WTC11 (cell line): ENCODE results near the gene FZD1. TPM values are rescaled to one million over a fixed set of nuclear protein-coding genes. Genes with fewer than 3 reads are reported as not detected.

Source experiments
- ATAC-seq: fragments of 200-7000 bp; cut with Tn5 transposase; 2 replicates; pipeline ENCODE4 v1.10.0; 2021; ENCODE audit warnings: mild to moderate bottlenecking, moderate library complexity
- CTCF ChIA-PET: fragments of 300-600 bp; sonication (Branson Sonifier 250); formaldehyde crosslinking; loops from one replicate; lab custom pipeline; 2021; ENCODE audit warnings: antibody characterized with exemption; lab: Charles Lee
- POLR2A ChIA-PET: fragments of 350-600 bp; sonication (Branson Sonifier 250); formaldehyde crosslinking; loops from one replicate; lab custom pipeline; 2021; ENCODE audit warnings: antibody characterized with exemption; lab: Charles Lee
- DNase-seq: peaks from one replicate; pipeline ENCODE4 v3.0.0; 2021; ENCODE audit warnings: low spot score
- H3K27ac Mint-ChIP-seq: 2 replicates; pipeline ENCODE4 v1.8.0; 2021; ENCODE audit warnings: mixed read lengths
- H3K27me3 Mint-ChIP-seq: 2 replicates; pipeline ENCODE4 v1.8.0; 2021; ENCODE audit warnings: low read depth, mild to moderate bottlenecking, moderate library complexity, mixed read lengths
- H3K36me3 Mint-ChIP-seq: 2 replicates; pipeline ENCODE4 v1.8.0; 2021; ENCODE audit warnings: mixed read lengths
- H3K4me1 Mint-ChIP-seq: 2 replicates; pipeline ENCODE4 v1.8.0; 2022; ENCODE audit warnings: mixed read lengths
- H3K4me3 Mint-ChIP-seq: 2 replicates; pipeline ENCODE4 v1.8.0; 2021; ENCODE audit warnings: mild to moderate bottlenecking, moderate library complexity, mixed read lengths
- H3K9me3 Mint-ChIP-seq: 2 replicates; pipeline ENCODE4 v1.8.0; 2021; ENCODE audit warnings: mixed read lengths
- AR ChIP-seq: fragments of 250-450 bp; sonication (Bioruptor Pico); IDR thresholded peaks from 2 replicates; pipeline ENCODE4 v1.9.0; 2021; ENCODE audit warnings: mild to moderate bottlenecking
- ATF2 ChIP-seq: sonication (generic); formaldehyde crosslinking; IDR thresholded peaks from 2 replicates; pipeline ENCODE4 v1.8.1; 2022; ENCODE audit warnings: low read depth, missing genetic modification reagents, borderline replicate concordance
- ESRRA ChIP-seq: sonication (generic); formaldehyde crosslinking; IDR thresholded peaks from 2 replicates; pipeline ENCODE4 v1.8.1; 2022; ENCODE audit warnings: mild to moderate bottlenecking, missing genetic modification reagents, borderline replicate concordance
- FOXJ3 ChIP-seq: sonication (generic); formaldehyde crosslinking; IDR thresholded peaks from 2 replicates; pipeline ENCODE4 v1.9.0; 2021; ENCODE audit warnings: missing genetic modification reagents, mild to moderate bottlenecking, borderline replicate concordance
- IRF1 ChIP-seq: sonication (generic); formaldehyde crosslinking; IDR thresholded peaks from 2 replicates; pipeline ENCODE4 v1.8.0; 2023; ENCODE audit warnings: missing genetic modification reagents
- JUN ChIP-seq: sonication (generic); formaldehyde crosslinking; IDR thresholded peaks from 2 replicates; pipeline ENCODE4 v1.8.0; 2023; ENCODE audit warnings: mild to moderate bottlenecking, missing genetic modification reagents
- PRDM15 ChIP-seq: sonication (generic); formaldehyde crosslinking; IDR thresholded peaks from 2 replicates; pipeline ENCODE4 v1.8.0; 2022; ENCODE audit warnings: missing genetic modification reagents
- RELA ChIP-seq: sonication (generic); formaldehyde crosslinking; IDR thresholded peaks from 2 replicates; pipeline ENCODE4 v1.8.1; 2022; ENCODE audit warnings: missing genetic modification reagents, mild to moderate bottlenecking, borderline replicate concordance
- STAT6 ChIP-seq: sonication (generic); formaldehyde crosslinking; conservative IDR thresholded peaks from 2 replicates; pipeline ENCODE4 v1.8.1; 2023; ENCODE audit warnings: mild to moderate bottlenecking, low read depth, missing genetic modification reagents, moderate library complexity
- USF2 ChIP-seq: sonication (generic); formaldehyde crosslinking; IDR thresholded peaks from 2 replicates; pipeline ENCODE4 v1.8.1; 2023; ENCODE audit warnings: mild to moderate bottlenecking, missing genetic modification reagents, moderate library complexity
- ZNF281 ChIP-seq: sonication (generic); formaldehyde crosslinking; IDR thresholded peaks from 2 replicates; pipeline ENCODE4 v1.8.0; 2023; ENCODE audit warnings: mild to moderate bottlenecking, missing genetic modification reagents
- ZNF671 ChIP-seq: fragments of 250-450 bp; sonication (Bioruptor Pico); IDR thresholded peaks from 2 replicates; pipeline ENCODE4 v1.8.0; 2021; ENCODE audit warnings: mild to moderate bottlenecking
- total RNA-seq: library from RNA; stranded (reverse); gene quantifications from 3 replicates; pipeline ENCODE4 v1.2.3, GENCODE V29; 2021

The FZD1 gene
- total RNA-seq, 1 experiment from 2014 or later, result 2.0 TPM

- TF ChIP-seq USF2 (CRISPR knock-in tag), result no peak
- TF ChIP-seq ATF2 (CRISPR knock-in tag), result no peak
- DNase-seq (no peak), ATAC-seq (no peak)
- ChIA-PET POLR2A (no interaction called here), CTCF (no interaction called here)
- Mint-ChIP-seq H3K4me1 (no peaks in the 10 kb centered on the region), H3K27me3 (peaks cover 9% of the 10 kb centered on the region), H3K27ac (no peak overlapping the region), H3K36me3 (no peaks in the 10 kb centered on the region), H3K9me3 (no peaks in the 10 kb centered on the region), H3K4me3 (no peak overlapping the region)
These were observed 14.6 kb upstream of the FZD1 start for GRCh38 chr7:91249506-91250233.

- no peak overlapping the region for H3K27ac Mint-ChIP-seq
- H3K36me3 Mint-ChIP-seq, result peaks cover 3% of the 10 kb centered on the region
- ATAC-seq (no peak), DNase-seq (no peak)
- no peaks in the 10 kb centered on the region for H3K4me1 Mint-ChIP-seq
- H3K9me3 Mint-ChIP-seq, result peaks cover 7% of the 10 kb centered on the region
- ChIA-PET POLR2A (no interaction called here), CTCF (no interaction called here)
- peaks cover 20% of the 10 kb centered on the region for H3K27me3 Mint-ChIP-seq
- TF ChIP-seq JUN (CRISPR knock-in tag) (no peak), ESRRA (CRISPR knock-in tag) (no peak), PRDM15 (no peak), STAT6 (CRISPR knock-in tag) (no peak), RELA (CRISPR knock-in tag) (no peak), FOXJ3 (CRISPR knock-in tag) (no peak), AR (CRISPR knock-in tag) (no peak), ZNF281 (CRISPR knock-in tag) (no peak), IRF1 (CRISPR knock-in tag) (no peak), ZNF671 (CRISPR knock-in tag) (no peak)
- no peak overlapping the region for H3K4me3 Mint-ChIP-seq
These were observed 13.5 kb upstream of the FZD1 start for GRCh38 chr7:91250706-91251105.
